SU-DHL-6 (cell line): ENCODE results near the gene PATL2.

Experiments
- H2AFZ ChIP-seq: fragments of 200-600 bp; sonication (generic); 2 replicates; pipeline ENCODE4 v1.6.1; 2014; ENCODE audit warnings: low read depth, mild to moderate bottlenecking, moderate library complexity, mixed read lengths, antibody characterized with exemption, low read length; ENCODE audit not compliant: severe bottlenecking
- H3F3A ChIP-seq: fragments of 200-600 bp; shearing (Covaris generic); 2 replicates; pipeline ENCODE4 v1.6.0; 2016; ENCODE audit warnings: antibody characterized with exemption, mild to moderate bottlenecking; ENCODE audit not compliant: insufficient read depth
- H3K27ac ChIP-seq: fragments of 200-600 bp; sonication (generic); 2 replicates; pipeline ENCODE4 v1.5.1; 2016; ENCODE audit warnings: low read depth, mild to moderate bottlenecking, low read length, moderate library complexity, mixed read lengths
- H3K27me3 ChIP-seq: fragments of 200-600 bp; sonication (generic), shearing (Covaris generic); 2 replicates; pipeline ENCODE4 v1.6.0; 2014; ENCODE audit warnings: mild to moderate bottlenecking, low read length
- H3K36me3 ChIP-seq: fragments of 200-600 bp; sonication (generic); 2 replicates; pipeline ENCODE4 v1.6.1; 2014; ENCODE audit warnings: mild to moderate bottlenecking, low read length, mixed read lengths
- H3K4me2 ChIP-seq: fragments of 300-600, 200-600 bp; shearing (Covaris generic), sonication (generic); 2 replicates; pipeline ENCODE4 v1.6.0; 2014; ENCODE audit warnings: low read length, low read depth, mild to moderate bottlenecking; ENCODE audit not compliant: poor library complexity, severe bottlenecking
- H3K4me3 ChIP-seq: fragments of 200-600 bp; sonication (generic); 2 replicates; pipeline ENCODE4 v1.5.1; 2014; ENCODE audit warnings: antibody characterized with exemption, low read length, mild to moderate bottlenecking, mixed read lengths; ENCODE audit not compliant: insufficient read depth, poor library complexity, severe bottlenecking
- H3K79me2 ChIP-seq: fragments of 200-600 bp; sonication (generic); 2 replicates; pipeline ENCODE4 v1.6.1; 2014; ENCODE audit warnings: mild to moderate bottlenecking, low read length, moderate library complexity; ENCODE audit not compliant: insufficient read depth
- H3K9ac ChIP-seq: fragments of 200-600 bp; sonication (generic); 2 replicates; pipeline ENCODE4 v1.7.0; 2014; ENCODE audit warnings: mild to moderate bottlenecking, low read length
- H3K9me2 ChIP-seq: fragments of 200-600 bp; sonication (generic); replicated peaks from 2 replicates; pipeline ENCODE4 v1.6.1; 2014; ENCODE audit warnings: low read length; ENCODE audit not compliant: insufficient read depth
- H3K9me3 ChIP-seq: fragments of 200-600 bp; sonication (generic); 2 replicates; pipeline ENCODE4 v1.6.1; 2014; ENCODE audit warnings: low read length, mixed read lengths; ENCODE audit not compliant: insufficient read depth
- H4K20me1 ChIP-seq: fragments of 200-600 bp; sonication (generic); 2 replicates; pipeline ENCODE4 v1.6.1; 2014; ENCODE audit warnings: low read depth, mild to moderate bottlenecking, antibody characterized with exemption, low read length, moderate library complexity, mixed read lengths
- CTCF ChIP-seq: fragments of 200-600 bp; sonication (generic); IDR thresholded peaks from one replicate; pipeline ENCODE4 v1.5.1; 2017; ENCODE audit warnings: antibody characterized with exemption, mild to moderate bottlenecking, low read length, moderate library complexity; ENCODE audit not compliant: insufficient read depth, poor library complexity, severe bottlenecking
- EZH2phosphoT487 ChIP-seq: fragments of 200-600 bp; sonication (generic), shearing (Covaris generic); conservative IDR thresholded peaks from 2 replicates; pipeline ENCODE4 v1.6.1; 2018; ENCODE audit warnings: mild to moderate bottlenecking, antibody characterized with exemption, low read length, moderate library complexity, mixed read lengths

Gene PATL2

GRCh38 chr15:44647036-44647435 is 64.1 kb downstream of the PATL2 start:
- TF ChIP-seq EZH2phosphoT487 (no peak), CTCF (no peak)

GRCh38 chr15:44646460-44646859 is 64.7 kb downstream of the PATL2 start:
- Histone ChIP-seq H3F3A (no peaks in the 10 kb centered on the region; the same call in 1 of the 2 replicates), H3K4me3 (no peak overlapping the region), H3K79me2 (peaks cover 4% of the 10 kb centered on the region; the same call in 1 of the 2 replicates), H3K9ac (no peak overlapping the region), H3K4me2 (no peak overlapping the region), H3K9me3 (no peaks in the 10 kb centered on the region), H3K9me2 (no peaks in the 10 kb centered on the region), H2AFZ (no peak overlapping the region), H3K27ac (no peak overlapping the region), H3K27me3 (no peaks in the 10 kb centered on the region), H4K20me1 (no peaks in the 10 kb centered on the region), H3K36me3 (peaks cover 32% of the 10 kb centered on the region)
- no peak for TF ChIP-seq CTCF

More at GRCh38 chr15:44647036-44647435, 64.1 kb downstream of the PATL2 start:
- Histone ChIP-seq H3K36me3 (peaks cover 37% of the 10 kb centered on the region), H3K9ac (no peak overlapping the region), H2AFZ (no peak overlapping the region), H3K79me2 (peaks cover 4% of the 10 kb centered on the region; the same call in 1 of the 2 replicates), H3K9me2 (no peaks in the 10 kb centered on the region), H3K4me2 (no peak overlapping the region), H3K27me3 (no peaks in the 10 kb centered on the region), H3K4me3 (no peak overlapping the region), H4K20me1 (no peaks in the 10 kb centered on the region), H3F3A (no peaks in the 10 kb centered on the region; the same call in 1 of the 2 replicates), H3K27ac (no peak overlapping the region), H3K9me3 (no peaks in the 10 kb centered on the region)

GRCh38 chr15:44641651-44642050 is 69.5 kb downstream of the PATL2 start:
- no peak overlapping the region for H2AFZ ChIP-seq
- H3K36me3 ChIP-seq = peaks cover 18% of the 10 kb centered on the region
- no peak overlapping the region for H3K4me3 ChIP-seq
- H3K9ac ChIP-seq = no peak overlapping the region
- no peaks in the 10 kb centered on the region for H3K27me3 ChIP-seq
- no peaks in the 10 kb centered on the region for H3K9me3 ChIP-seq
- TF ChIP-seq EZH2phosphoT487 = no peak
- no peak for TF ChIP-seq CTCF
- no peaks in the 10 kb centered on the region for H4K20me1 ChIP-seq
- no peak overlapping the region for H3K4me2 ChIP-seq
- peaks cover 12% of the 10 kb centered on the region; the same call in 1 of the 2 replicates for H3K79me2 ChIP-seq
- no peak overlapping the region for H3K27ac ChIP-seq
- H3K9me2 ChIP-seq = no peaks in the 10 kb centered on the region
- no peaks in the 10 kb centered on the region; the same call in 1 of the 2 replicates for H3F3A ChIP-seq
